Natural killer cell (primary cell): ENCODE data around the gene SMAP1. TPM values are rescaled to one million over a fixed set of nuclear protein-coding genes. Genes with fewer than 3 reads are reported as not detected.

Source experiments
- ATAC-seq, 3 donors: fragments of 150-1000 bp in 2 of 3; fragments of 200-7000 bp in 1 of 3; cut with Tn5 transposase; 1 replicate in 1 of 3; 2 replicates in 2 of 3; pipeline ENCODE4 v1.10.0; 2021; ENCODE audit warnings: mild to moderate bottlenecking in 2 of 3, moderate library complexity in 2 of 3
- DNase-seq, 2 donors: peaks; one replicate each; pipeline versions ENCODE4 v3.0.0 to v3.0.0-alpha.2; 2013 to 2021; ENCODE audit warnings: mixed read lengths in 1 of 2
- H3K27ac ChIP-seq: one replicate; pipeline ENCODE4 v1.5.1; 2013; ENCODE audit warnings: mild to moderate bottlenecking, low read length
- H3K27me3 ChIP-seq: one replicate; pipeline ENCODE4 v1.6.1; 2013; ENCODE audit warnings: low read length; ENCODE audit not compliant: control insufficient read depth, insufficient read depth
- H3K36me3 ChIP-seq: one replicate; pipeline ENCODE4 v1.6.1; 2013; ENCODE audit warnings: low read length; ENCODE audit not compliant: control insufficient read depth, insufficient read depth
- H3K4me1 ChIP-seq: one replicate; pipeline ENCODE4 v1.6.1; 2013; ENCODE audit warnings: low read length; ENCODE audit not compliant: control insufficient read depth, insufficient read depth
- H3K4me3 ChIP-seq: one replicate; pipeline ENCODE4 v1.5.1; 2013; ENCODE audit warnings: low read length
- H3K9me3 ChIP-seq: one replicate; pipeline ENCODE4 v1.6.1; 2013; ENCODE audit warnings: low read length; ENCODE audit not compliant: control insufficient read depth, insufficient read depth
- H3K27ac Mint-ChIP-seq, 2 donors: one replicate each; pipeline ENCODE4 v1.8.0; 2022; ENCODE audit warnings: mild to moderate bottlenecking in 2 of 2, mixed read lengths in 2 of 2, moderate library complexity in 1 of 2
- H3K27me3 Mint-ChIP-seq, 2 donors: one replicate each; pipeline ENCODE4 v1.8.0; 2022; ENCODE audit warnings: low read depth in 2 of 2, mixed read lengths in 2 of 2
- H3K36me3 Mint-ChIP-seq: one replicate; pipeline ENCODE4 v1.8.0; 2022; ENCODE audit warnings: mixed read lengths
- H3K4me1 Mint-ChIP-seq, 2 donors: one replicate each; pipeline ENCODE4 v1.8.0; 2022; ENCODE audit warnings: mixed read lengths in 2 of 2
- H3K4me3 Mint-ChIP-seq: one replicate; pipeline ENCODE4 v1.8.0; 2022; ENCODE audit warnings: mild to moderate bottlenecking, moderate library complexity, mixed read lengths
- H3K9me3 Mint-ChIP-seq, 2 donors: one replicate each; pipeline ENCODE4 v1.8.0; 2022; ENCODE audit warnings: mixed read lengths in 2 of 2
- WGBS: methylation state at CpG from one replicate; pipeline ENCODE4 v1.1.7; 2013; ENCODE audit warnings: missing lambda C conversion rate; ENCODE audit not compliant: insufficient coverage; 5-methylcytosine and 5-hydroxymethylcytosine counted together
- intact Hi-C: fragments of 100-400 bp; cut with micrococcal nuclease; formaldehyde crosslinking; loops from one replicate; pipeline ENCODE4 v1.14.2; 2022
- total RNA-seq, 4 donors: library from RNA; stranded (reverse); fragments of 120-200 nt in 1 of 4; gene quantifications; one replicate each; pipeline versions ENCODE4 v1.2.3 to v1.2.4, GENCODE V29; 2013 to 2022
- TF ChIP-seq, protein P1 (sequence below): fragments of 200-600 bp; IDR thresholded peaks from one replicate; pipeline ENCODE4 v1.8.0; 2022; ENCODE audit warnings: antibody characterized with exemption

SMAP1 gene
- total RNA-seq, 3 donors from 2014 or later (not counting 1 experiment from before 2014, with no cell fraction given), result 28.6 to 35.4 (median 30.6) TPM

- H3K27me3 ChIP-seq, result no peaks in the 10 kb centered on the region
- H3K27ac Mint-ChIP-seq, result peak overlapping the region; percentile 92 to 93
- H3K36me3 ChIP-seq, result no peaks in the 10 kb centered on the region
- peaks cover 12% of the 10 kb centered on the region for H3K4me1 ChIP-seq
- 15% methylated on average over 15 of the region's 15 CpGs for WGBS
- H3K4me3 Mint-ChIP-seq, result peak overlapping the region; percentile 93
- TF ChIP-seq, protein P1, sequence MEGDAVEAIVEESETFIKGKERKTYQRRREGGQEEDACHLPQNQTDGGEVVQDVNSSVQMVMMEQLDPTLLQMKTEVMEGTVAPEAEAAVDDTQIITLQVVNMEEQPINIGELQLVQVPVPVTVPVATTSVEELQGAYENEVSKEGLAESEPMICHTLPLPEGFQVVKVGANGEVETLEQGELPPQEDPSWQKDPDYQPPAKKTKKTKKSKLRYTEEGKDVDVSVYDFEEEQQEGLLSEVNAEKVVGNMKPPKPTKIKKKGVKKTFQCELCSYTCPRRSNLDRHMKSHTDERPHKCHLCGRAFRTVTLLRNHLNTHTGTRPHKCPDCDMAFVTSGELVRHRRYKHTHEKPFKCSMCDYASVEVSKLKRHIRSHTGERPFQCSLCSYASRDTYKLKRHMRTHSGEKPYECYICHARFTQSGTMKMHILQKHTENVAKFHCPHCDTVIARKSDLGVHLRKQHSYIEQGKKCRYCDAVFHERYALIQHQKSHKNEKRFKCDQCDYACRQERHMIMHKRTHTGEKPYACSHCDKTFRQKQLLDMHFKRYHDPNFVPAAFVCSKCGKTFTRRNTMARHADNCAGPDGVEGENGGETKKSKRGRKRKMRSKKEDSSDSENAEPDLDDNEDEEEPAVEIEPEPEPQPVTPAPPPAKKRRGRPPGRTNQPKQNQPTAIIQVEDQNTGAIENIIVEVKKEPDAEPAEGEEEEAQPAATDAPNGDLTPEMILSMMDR, result no peak
- H3K27me3 Mint-ChIP-seq, result peaks cover 10 to 14% of the 10 kb centered on the region in 2 donors
- no peaks in the 10 kb centered on the region for H3K36me3 Mint-ChIP-seq
- peaks cover 40 to 50% of the 10 kb centered on the region in 2 donors for H3K4me1 Mint-ChIP-seq
- peak overlapping the region; percentile 93 for H3K4me3 ChIP-seq
- no peaks in the 10 kb centered on the region for H3K9me3 Mint-ChIP-seq
- H3K27ac ChIP-seq, result peak overlapping the region; percentile 77
- intact Hi-C loops, result loop anchor here (1.0 kb wide), 1 partner anchor 101 kb away; the partner anchor contains the start of gene SDHAF4
- DNase-seq (no peak), ATAC-seq (no peak)
- H3K9me3 ChIP-seq, result no peaks in the 10 kb centered on the region
These were observed 400 bp upstream of the SMAP1 start for GRCh38 chr6:70667256-70667710.

DNA sequence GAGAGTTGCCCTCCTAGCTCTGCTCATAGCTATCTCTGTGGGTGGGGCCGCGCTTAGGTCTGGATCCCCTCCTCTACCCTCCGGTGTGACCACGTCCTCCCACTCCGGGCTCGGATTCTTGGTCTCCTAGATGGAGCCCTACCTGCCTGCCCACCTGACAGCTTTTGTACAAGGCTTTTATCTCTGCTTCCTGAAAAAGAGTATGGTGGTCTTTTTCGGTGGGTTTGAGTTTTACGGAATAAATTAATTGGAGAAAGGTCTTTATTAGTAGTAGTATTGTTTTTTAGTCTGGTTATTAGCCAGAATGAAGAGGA, 773 bp downstream of the SMAP1 start:
- intact Hi-C loops, result no loop called here
- TF ChIP-seq, protein P1, result no peak
- no peak for ATAC-seq

DNA sequence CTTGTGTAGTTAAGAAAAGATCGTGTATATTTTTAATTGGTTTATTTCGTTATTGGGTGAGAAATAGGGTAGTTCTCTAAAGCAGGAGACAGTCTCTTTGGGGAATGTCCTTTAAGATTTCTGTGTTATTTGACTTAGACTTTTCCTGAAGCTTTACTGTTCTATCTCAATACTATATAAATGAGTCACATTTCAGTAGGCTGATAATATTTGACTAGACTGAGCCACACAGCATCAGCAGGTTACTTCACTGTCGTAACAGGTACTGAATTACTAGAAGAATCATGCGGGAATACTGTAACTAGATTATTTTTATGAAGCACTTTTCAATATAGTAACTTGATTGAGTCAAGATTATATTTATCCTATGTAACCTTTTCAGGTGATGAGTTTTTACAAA, 1.4 kb downstream of the SMAP1 start:
- H3K9me3 Mint-ChIP-seq, result no peaks in the 10 kb centered on the region
- TF ChIP-seq, protein P1, result no peak
- intact Hi-C loops, result no loop called here
- H3K27ac Mint-ChIP-seq, result peak overlapping the region; percentile 88 to 92
- Histone ChIP-seq H3K36me3 (no peaks in the 10 kb centered on the region), H3K4me1 (peaks cover 12% of the 10 kb centered on the region), H3K27me3 (no peaks in the 10 kb centered on the region), H3K4me3 (peak overlapping the region; percentile 93), H3K9me3 (no peaks in the 10 kb centered on the region), H3K27ac (no peak overlapping the region)
- WGBS, result 81% methylated on average over 3 of the region's 4 CpGs
- DNase-seq (peak in 1 of 2 donors; percentile 14), ATAC-seq (no peak)
- H3K4me1 Mint-ChIP-seq, result peaks cover 54 to 68% of the 10 kb centered on the region in 2 donors
- peak overlapping the region; percentile 93 for H3K4me3 Mint-ChIP-seq
- H3K27me3 Mint-ChIP-seq, result peaks cover 7 to 9% of the 10 kb centered on the region in 2 donors
- no peaks in the 10 kb centered on the region for H3K36me3 Mint-ChIP-seq

More for the DNA sequence above, 773 bp downstream of the SMAP1 start:
- no peaks in the 10 kb centered on the region for H3K36me3 Mint-ChIP-seq
- H3K4me3 ChIP-seq, result peak overlapping the region; percentile 93
- DNase-seq, result peak in 1 of 2 donors; percentile 45
- H3K4me1 Mint-ChIP-seq, result peaks cover 47 to 61% of the 10 kb centered on the region in 2 donors
- peak overlapping the region; percentile 93 for H3K4me3 Mint-ChIP-seq
- H3K27me3 ChIP-seq, result no peaks in the 10 kb centered on the region
- peaks cover 7 to 10% of the 10 kb centered on the region in 2 donors for H3K27me3 Mint-ChIP-seq
- peaks cover 12% of the 10 kb centered on the region for H3K4me1 ChIP-seq
- peak overlapping the region; percentile 84 for H3K27ac ChIP-seq
- 2% methylated on average over 8 of the region's 8 CpGs for WGBS
- peak overlapping the region; percentile 88 to 92 for H3K27ac Mint-ChIP-seq
- no peaks in the 10 kb centered on the region for H3K36me3 ChIP-seq
- H3K9me3 Mint-ChIP-seq, result no peaks in the 10 kb centered on the region
- H3K9me3 ChIP-seq, result no peaks in the 10 kb centered on the region

GRCh38 chr6:70672549-70672948, 4.9 kb downstream of the SMAP1 start:
- DNase-seq (no peak), ATAC-seq (no peak)
- intact Hi-C loops, result no loop called here
- Mint-ChIP-seq H3K4me1 (peaks cover 61 to 71% of the 10 kb centered on the region in 2 donors), H3K4me3 (no peak overlapping the region), H3K9me3 (no peaks in the 10 kb centered on the region), H3K27me3 (no peaks in the 10 kb centered on the region), H3K36me3 (no peaks in the 10 kb centered on the region), H3K27ac (peak overlapping the region in 1 of 2 donors; percentile 23)
- H3K36me3 ChIP-seq, result no peaks in the 10 kb centered on the region
- no peaks in the 10 kb centered on the region for H3K27me3 ChIP-seq
- no peak overlapping the region for H3K27ac ChIP-seq
- WGBS, result 75% methylated on average over 1 of the region's 1 CpG
- H3K4me1 ChIP-seq, result peaks cover 4% of the 10 kb centered on the region
- H3K4me3 ChIP-seq, result no peak overlapping the region
- TF ChIP-seq, protein P1, result no peak
- H3K9me3 ChIP-seq, result no peaks in the 10 kb centered on the region
